Urinary bladder (tissue), 4 donors: ENCODE results near the gene AOC3. TPM values are rescaled to one million over a fixed set of nuclear protein-coding genes. Genes with fewer than 3 reads are reported as not detected.
"Not testable (repeated sequence)": the region's sequence is repeated elsewhere in the genome, so short reads cannot be mapped to it uniquely, and the experiment has no call there.

Experiments used
- DNase-seq: peaks from one replicate; pipeline ENCODE4 v3.0.0-alpha.2; 2015; ENCODE audit errors: extremely low spot score
- H3K27ac ChIP-seq: one replicate; pipeline ENCODE4 v1.5.1; 2013; ENCODE audit warnings: low read depth, mild to moderate bottlenecking, moderate library complexity
- H3K36me3 ChIP-seq: one replicate; pipeline ENCODE4 v1.6.1; 2013; ENCODE audit warnings: mild to moderate bottlenecking, moderate library complexity; ENCODE audit not compliant: insufficient read depth
- H3K4me1 ChIP-seq: one replicate; pipeline ENCODE4 v1.6.1; 2013; ENCODE audit warnings: mild to moderate bottlenecking, moderate library complexity; ENCODE audit not compliant: insufficient read depth
- H3K4me3 ChIP-seq: one replicate; pipeline ENCODE4 v1.5.1; 2013; ENCODE audit warnings: low read depth, low read length
- WGBS: extraction: QIAGEN DNeasy Blood & Tissue Kit; methylation state at CpG from one replicate; pipeline ENCODE4 v1.1.7; 2013; 5-methylcytosine and 5-hydroxymethylcytosine counted together
- polyA plus RNA-seq: library from polyadenylated mRNA; stranded (reverse); fragments of 200-250 nt; gene quantifications from one replicate; pipeline ENCODE4 v1.2.3, GENCODE V29; 2013
- total RNA-seq: library from RNA; depleted of rRNA; stranded (reverse); fragments of >200 nt; gene quantifications from one replicate; pipeline ENCODE4 v1.2.3, GENCODE V29; 2014
- donor health status: healthy with polysubstance abuse.
- donor health status: healthy.

The AOC3 gene
- total and polyA plus RNA-seq, 2 donors, result 40.6 to 319 TPM

DNA sequence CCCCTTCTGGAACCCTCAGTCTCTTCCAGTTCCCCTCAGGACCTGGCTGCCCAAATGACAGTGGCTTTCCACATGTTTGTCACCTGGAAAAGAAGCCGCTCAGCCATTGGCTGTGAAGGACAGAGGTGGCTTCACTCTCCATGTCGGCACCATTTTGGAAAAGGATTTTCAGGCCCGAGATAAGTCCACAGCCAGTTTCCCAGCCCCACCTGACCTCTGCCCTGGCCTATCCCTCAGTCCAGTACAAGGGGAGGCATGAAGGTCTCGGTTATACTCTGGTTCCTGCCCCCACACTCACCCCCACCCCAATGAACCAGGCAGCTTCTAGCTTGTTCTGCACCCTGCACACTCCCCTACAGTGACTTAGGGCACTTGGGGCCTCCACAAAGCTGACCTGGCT is 15.2 kb downstream of the AOC3 start:
- Histone ChIP-seq H3K4me1 (no peaks in the 10 kb centered on the region), H3K27ac (no peak overlapping the region), H3K36me3 (no peaks in the 10 kb centered on the region), H3K4me3 (no peak overlapping the region)
- DNase-seq, result no peak
- WGBS, result 95% methylated on average over 4 of the region's 4 CpGs

DNA sequence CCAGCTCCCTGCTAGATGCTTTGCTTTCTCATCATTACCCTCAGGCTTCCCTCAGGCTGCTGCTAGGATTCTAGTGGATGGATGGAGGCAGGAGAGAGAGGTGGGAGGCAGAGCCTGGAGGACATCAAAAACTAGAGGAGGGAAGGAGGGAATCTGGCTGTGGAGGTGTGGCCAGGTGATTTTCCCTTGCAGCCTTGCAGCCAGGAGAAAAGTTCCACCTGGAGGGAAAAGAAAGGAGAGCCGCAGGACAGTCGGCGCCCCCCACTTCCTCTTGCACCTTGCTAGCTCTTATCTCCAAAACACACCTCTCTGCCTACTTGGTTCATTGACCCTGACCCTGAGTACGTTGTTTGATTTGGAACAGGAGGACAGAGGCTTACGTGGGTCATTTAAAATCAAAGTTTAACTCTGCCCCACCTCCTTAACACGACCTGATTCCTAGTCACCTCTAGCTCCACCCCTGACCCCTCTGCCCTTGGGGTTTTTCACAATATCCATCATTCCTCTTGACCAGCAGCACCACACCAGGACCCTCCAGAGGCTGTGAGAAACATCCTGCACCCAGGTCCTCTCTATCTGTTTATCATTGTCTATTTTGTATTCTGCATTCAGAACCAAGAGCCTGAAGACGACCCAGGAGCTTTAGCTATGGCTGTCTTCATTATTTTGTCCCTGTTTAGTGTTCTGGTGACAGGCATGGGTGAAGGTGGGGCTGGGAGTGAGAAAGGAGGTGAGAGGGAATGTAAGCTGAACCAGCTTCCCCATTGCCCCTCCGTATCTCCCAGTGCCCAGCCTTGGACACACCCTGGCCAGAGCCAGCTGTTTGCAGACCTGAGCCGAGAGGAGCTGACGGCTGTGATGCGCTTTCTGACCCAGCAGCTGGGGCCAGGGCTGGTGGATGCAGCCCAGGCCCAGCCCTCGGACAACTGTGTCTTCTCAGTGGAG is 15.9 kb downstream of the AOC3 start:
- Histone ChIP-seq H3K27ac (no peak overlapping the region), H3K36me3 (no peaks in the 10 kb centered on the region), H3K4me1 (no peaks in the 10 kb centered on the region), H3K4me3 (no peak overlapping the region)
- WGBS, result 78% methylated on average over 12 of the region's 12 CpGs
- DNase-seq, result no peak

DNA sequence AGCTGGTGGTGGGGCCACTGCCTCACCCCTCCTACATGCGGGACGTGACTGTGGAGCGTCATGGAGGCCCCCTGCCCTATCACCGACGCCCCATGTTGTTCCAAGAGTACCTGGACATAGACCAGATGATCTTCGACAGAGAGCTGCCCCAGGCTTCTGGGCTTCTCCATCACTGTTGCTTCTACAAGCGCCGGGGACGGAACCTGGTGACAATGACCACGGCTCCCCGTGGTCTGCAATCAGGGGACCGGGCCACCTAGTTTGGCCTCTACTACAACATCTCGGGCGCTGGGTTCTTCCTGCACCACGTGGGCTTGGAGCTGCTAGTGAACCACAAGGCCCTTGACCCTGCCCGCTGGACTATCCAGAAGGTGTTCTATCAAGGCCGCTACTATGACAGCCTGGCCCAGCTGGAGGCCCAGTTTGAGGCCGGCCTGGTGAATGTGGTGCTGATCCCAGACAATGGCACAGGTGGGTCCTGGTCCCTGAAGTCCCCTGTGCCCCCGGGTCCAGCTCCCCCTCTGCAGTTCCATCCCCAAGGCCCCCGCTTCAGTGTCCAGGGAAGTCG is 16.8 kb downstream of the AOC3 start:
- H3K27ac ChIP-seq, H3K36me3 ChIP-seq, DNase-seq, H3K4me3 ChIP-seq, H3K4me1 ChIP-seq: not testable (repeated sequence)
- 96% methylated on average over 21 of the region's 21 CpGs for WGBS

DNA sequence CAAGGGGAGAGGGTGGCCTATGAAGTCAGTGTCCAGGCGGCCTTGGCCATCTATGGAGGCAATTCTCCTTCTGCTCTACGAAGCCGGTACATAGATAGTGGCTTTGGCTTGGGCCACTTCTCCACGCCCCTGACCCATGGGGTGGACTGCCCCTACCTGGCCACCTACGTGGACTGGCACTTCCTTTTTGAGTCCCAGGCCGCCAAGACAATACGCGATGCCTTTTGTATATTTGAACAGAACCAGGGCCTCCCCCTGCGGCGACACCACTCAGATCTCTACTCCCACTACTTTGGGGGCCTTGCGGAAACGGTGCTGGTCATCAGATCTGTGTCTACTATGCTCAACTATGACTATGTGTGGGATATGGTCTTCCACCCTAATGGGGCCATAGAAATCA is 17.3 kb downstream of the AOC3 start:
- no peak for DNase-seq
- 98% methylated on average over 12 of the region's 12 CpGs for WGBS
- Histone ChIP-seq H3K27ac (no peak overlapping the region), H3K36me3 (no peaks in the 10 kb centered on the region), H3K4me1 (no peaks in the 10 kb centered on the region), H3K4me3 (no peak overlapping the region)

DNA sequence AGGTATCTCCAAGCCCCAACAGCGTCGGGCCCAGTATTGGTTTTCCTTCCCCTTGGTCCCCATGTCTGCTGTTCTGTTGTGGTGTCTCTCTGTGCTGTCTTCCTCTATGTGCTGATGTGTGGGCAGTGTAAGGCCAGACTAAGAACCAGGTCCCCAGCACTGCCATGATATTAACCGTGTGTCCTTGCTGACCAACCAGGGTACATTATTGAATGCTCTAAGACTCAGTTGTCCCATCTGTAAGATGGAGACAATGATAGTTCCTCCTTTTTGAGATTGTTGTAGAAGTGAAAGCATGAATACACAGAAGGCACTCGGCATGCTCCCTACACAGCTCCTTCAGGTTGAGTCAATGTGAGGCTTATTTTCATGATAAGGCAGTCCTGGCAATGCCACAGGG is 20.6 kb downstream of the AOC3 start:
- no peaks in the 10 kb centered on the region for H3K36me3 ChIP-seq
- WGBS, result 95% methylated on average over 4 of the region's 4 CpGs
- no peak for DNase-seq
- H3K27ac ChIP-seq, result no peak overlapping the region
- H3K4me3 ChIP-seq, result no peak overlapping the region
- no peaks in the 10 kb centered on the region for H3K4me1 ChIP-seq

DNA sequence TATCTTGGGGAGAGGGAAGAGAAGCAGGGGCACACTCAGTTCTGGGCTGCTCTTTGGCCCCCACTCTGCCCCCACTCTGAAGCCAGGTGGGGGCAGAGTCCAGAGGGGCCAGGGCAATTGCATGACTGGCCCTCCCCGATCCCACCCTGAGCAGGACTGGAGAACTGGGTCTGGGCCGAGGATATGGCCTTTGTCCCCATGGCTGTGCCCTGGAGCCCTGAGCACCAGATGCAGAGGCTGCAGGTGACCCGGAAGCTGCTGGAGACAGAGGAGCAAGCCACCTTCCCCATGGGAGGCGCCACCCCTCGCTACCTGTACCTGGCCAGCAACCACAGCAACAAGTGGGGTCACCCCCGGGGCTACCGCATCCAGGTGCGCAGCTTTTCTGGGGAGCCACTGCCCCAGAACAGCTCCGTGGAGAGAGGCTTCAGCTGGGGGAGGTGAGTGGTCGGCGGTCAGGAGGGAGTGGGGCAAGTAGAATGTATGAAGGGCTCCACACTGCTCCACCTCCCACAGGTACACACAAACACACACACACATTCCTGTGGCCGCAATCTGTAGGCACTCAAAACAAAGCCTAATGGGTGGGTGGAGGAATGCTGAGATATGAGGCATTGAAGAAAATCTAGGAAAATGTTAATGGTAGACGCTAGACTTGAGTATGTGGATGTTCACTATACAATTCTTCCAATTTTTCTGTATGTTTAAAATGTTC is 21.4 kb downstream of the AOC3 start:
- Histone ChIP-seq H3K4me3 (no peak overlapping the region), H3K4me1 (no peaks in the 10 kb centered on the region), H3K27ac (no peak overlapping the region), H3K36me3 (no peaks in the 10 kb centered on the region)
- 96% methylated on average over 13 of the region's 13 CpGs for WGBS
- no peak for DNase-seq

DNA sequence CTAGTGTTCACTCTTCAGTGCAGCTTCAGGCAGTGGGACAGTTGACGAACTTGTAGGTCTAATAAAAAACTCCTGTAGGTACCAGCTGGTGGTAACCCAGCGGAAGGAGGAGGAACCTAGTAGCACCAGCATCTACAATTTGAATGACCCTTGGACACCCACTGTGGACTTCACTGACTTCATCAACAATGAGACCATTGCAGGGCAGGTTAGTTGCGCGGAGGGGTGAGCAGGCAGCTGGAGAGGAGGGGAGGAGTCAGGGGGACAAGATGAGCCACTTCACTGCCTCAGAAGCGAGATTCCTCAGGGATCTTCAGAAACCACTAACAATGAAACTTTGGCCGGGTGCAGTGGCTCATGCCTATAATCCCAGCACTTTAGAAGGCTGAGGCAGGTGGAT is 22.3 kb downstream of the AOC3 start:
- no peak overlapping the region for H3K27ac ChIP-seq
- WGBS, result 82% methylated on average over 6 of the region's 6 CpGs
- DNase-seq, result no peak
- no peaks in the 10 kb centered on the region for H3K4me1 ChIP-seq
- H3K36me3 ChIP-seq, result no peaks in the 10 kb centered on the region
- H3K4me3 ChIP-seq, result no peak overlapping the region

DNA sequence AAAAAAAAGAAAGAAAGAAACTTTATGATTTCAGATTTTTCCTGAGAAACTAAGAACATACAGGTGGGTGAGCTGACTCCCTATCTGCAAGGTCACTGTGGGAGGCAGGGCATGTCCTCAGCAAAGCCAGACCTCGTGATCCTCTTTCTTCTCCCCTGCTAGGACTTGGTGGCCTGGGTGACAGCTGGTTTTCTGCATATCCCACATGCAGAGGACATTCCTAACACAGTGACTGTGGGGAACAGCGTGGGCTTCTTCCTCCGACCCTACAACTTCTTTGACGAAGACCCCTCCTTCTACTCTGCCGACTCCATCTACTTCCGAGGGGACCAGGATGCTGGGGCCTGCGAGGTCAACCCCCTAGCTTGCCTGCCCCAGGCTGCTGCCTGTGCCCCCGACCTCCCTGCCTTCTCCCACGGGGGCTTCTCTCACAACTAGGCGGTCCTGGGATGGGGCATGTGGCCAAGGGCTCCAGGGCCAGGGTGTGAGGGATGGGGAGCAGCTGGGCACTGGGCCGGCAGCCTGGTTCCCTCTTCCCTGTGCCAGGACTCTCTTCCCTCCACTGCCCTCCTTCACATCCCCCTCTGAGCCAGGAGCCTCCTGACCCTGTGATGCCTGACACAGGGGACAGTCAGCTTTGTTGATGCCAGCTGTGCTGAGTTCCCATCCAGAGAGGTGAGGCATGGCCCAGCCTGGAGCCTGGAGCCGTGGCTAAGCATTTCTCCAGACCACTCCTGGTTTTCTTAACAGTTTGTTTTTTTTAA is 23.1 kb downstream of the AOC3 start:
- not testable (repeated sequence) for H3K27ac ChIP-seq, H3K4me3 ChIP-seq, DNase-seq, H3K36me3 ChIP-seq, H3K4me1 ChIP-seq
- WGBS, result 73% methylated on average over 8 of the region's 12 CpGs

DNA sequence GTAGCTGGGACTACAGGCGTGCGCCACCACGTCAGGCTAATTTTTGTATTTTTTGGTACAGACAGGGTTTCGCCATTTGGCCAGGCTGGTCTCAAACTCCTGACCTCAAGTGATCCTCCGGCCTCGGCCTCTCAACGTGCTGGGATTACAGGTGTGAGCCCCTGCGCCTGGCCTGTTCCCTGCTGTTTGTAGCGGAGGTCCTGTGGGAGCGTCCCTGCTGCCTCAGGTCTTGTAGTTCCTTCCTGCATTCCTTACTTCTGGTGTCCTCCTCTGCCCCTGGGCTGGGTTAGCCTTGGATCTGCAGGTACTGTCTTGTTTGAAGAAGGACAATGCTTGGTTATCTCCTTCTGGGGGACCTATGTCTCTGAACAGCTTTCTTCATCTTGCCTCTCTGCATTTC is 26.0 kb downstream of the AOC3 start:
- Histone ChIP-seq H3K36me3 (no peaks in the 10 kb centered on the region), H3K4me1 (no peaks in the 10 kb centered on the region), H3K4me3 (no peak overlapping the region), H3K27ac (no peak overlapping the region)
- no peak for DNase-seq
- 95% methylated on average over 10 of the region's 10 CpGs for WGBS

DNA sequence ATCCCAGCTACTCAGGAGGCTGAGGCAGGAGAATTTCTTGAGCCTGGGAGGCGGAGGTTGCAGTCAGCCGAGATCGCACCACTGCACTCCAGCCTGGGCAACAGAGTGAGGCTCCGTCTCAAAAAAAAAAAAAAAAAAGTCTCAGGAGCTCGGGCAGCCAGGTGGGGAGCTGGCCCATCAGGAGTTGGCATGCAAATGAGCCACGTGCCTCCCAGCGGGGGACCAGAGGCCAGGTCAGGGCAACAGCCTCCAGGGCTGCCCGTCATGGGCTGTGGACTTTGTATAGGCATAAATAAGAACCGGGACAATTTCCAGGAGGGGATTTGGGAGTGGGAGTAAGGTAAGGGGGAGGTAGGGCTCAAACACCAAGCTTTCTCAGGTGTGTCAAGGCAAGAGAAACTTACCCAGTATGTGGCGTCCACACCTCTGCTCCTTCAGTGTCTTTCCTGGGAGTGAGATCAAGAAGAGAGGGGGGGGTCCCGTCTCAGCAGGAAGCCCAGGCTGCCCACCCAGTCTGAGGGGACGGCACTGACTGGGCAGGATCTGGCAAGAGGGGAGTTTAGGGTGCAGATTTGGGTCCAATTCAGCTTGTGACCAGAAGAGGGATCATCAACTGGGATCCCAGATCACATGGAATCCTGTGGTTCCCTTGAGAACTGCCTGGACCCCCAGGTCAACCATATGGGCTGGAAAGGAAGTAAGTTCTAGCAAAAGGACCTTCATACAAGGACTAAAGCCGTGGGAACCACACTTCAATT is 27.3 kb downstream of the AOC3 start:
- no peaks in the 10 kb centered on the region for H3K36me3 ChIP-seq

DNA sequence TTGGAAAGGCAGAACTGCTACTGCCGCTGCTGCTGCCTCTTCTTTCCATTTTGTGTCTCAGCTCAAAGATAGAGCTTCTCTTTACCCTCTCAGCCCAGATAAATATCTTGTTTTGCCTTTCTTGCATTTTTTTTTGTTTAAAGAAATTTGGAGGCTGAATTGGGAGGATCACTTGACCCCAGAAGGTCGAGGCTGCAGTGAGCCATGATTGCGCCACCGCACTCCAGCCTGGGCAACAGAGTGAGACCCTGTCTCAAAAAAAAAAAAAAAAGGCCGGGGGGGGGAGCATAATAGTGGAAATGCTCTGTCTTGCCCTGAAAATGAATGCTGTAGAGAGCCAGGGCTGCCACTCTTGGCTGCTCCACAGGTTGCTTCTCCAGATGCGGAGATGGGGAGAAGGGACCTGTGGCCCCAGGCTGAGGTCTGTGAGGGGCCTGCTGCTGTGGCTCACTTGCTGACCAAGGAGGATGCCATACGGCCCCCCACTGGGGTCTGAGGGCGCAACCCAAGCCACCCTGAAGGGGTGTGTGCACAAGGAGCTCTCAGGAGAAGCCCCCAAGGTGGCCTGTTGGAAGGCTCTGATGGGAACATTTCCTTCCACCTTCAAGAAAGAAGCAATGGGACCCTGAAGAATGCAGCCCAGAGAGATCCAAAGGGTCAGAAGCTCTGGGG is 28.1 kb downstream of the AOC3 start:
- Histone ChIP-seq H3K27ac (no peak overlapping the region), H3K36me3 (no peaks in the 10 kb centered on the region), H3K4me3 (no peak overlapping the region), H3K4me1 (no peaks in the 10 kb centered on the region)
- DNase-seq, result no peak
- WGBS, result 90% methylated on average over 8 of the region's 8 CpGs

More for the DNA sequence above, 27.3 kb downstream of the AOC3 start:
- Histone ChIP-seq H3K4me3 (no peak overlapping the region), H3K27ac (no peak overlapping the region), H3K4me1 (no peaks in the 10 kb centered on the region)
- DNase-seq, result no peak
- WGBS, result 57% methylated on average over 13 of the region's 13 CpGs

DNA sequence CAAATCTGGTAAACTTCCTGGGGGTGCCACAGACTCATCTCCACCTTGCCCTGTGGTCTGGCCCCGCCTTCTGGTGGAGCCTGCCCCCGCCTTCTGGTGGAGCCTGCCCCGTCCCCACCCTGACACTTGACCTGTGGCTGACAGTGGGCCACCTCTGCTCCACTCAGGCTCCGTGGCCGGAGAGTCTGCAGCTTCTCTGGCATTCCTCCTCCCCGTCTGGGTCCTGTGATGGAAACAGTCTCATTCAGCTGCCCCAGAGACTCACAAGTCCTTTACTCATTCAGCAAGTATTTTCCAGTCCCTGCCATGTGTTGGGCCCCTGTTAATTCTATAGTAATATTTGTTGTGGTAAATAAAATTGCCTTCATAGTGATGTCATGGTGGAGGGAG is 28.6 kb downstream of the AOC3 start:
- WGBS, result 61% methylated on average over 6 of the region's 6 CpGs
- DNase-seq, result no peak
- Histone ChIP-seq H3K27ac (no peak overlapping the region), H3K36me3 (no peaks in the 10 kb centered on the region), H3K4me3 (no peak overlapping the region), H3K4me1 (no peaks in the 10 kb centered on the region)
